ENCODE measurements around the gene EIF4E3.
A peak's percentile ranks its signal among the peaks of the same experiment; 100 is the strongest.

The EIF4E3 gene

DNA sequence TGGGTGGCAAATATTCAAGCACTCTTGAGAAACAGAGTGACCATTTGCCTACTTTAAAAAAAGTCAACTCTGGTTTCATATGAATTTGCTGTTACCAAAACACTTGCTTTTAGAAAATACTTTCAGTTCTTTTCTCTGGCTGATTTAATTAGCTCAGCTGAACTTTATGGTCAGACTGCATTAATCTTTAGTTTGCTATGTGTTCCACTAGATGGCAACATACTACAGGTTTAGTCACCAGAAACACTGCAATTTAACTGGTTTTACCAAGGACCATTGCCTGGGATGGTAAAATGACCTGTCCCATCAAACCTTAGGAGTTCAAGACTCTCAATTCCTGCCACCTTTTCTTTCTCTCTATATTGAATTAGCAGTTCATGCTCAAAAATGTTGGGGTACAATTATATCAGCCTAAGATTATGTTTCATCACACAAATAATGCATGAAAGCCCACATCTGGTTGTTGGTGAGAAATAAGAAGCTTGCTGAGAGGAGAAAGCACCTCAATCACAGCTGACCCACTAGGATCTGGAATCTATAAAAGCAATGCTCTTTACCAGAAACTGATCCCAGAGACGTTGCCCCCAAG lies 14.2 kb downstream of the EIF4E3 start:
- no peak for DNase-seq (ENCODE audit: extremely low read depth, insufficient read length)
- Histone ChIP-seq H3K36me3 (ENCODE audit: control insufficient read depth, insufficient read depth, low read length) (no peaks in the 10 kb centered on the region), H3K4me3 (replicated peaks; ENCODE audit: low read depth, low read length) (no peak overlapping the region), H3K27me3 (replicated peaks; ENCODE audit: control insufficient read depth, insufficient read depth, low read length) (no peaks in the 10 kb centered on the region; the same call in 1 of the 2 replicates)
- TF ChIP-seq, protein P1, sequence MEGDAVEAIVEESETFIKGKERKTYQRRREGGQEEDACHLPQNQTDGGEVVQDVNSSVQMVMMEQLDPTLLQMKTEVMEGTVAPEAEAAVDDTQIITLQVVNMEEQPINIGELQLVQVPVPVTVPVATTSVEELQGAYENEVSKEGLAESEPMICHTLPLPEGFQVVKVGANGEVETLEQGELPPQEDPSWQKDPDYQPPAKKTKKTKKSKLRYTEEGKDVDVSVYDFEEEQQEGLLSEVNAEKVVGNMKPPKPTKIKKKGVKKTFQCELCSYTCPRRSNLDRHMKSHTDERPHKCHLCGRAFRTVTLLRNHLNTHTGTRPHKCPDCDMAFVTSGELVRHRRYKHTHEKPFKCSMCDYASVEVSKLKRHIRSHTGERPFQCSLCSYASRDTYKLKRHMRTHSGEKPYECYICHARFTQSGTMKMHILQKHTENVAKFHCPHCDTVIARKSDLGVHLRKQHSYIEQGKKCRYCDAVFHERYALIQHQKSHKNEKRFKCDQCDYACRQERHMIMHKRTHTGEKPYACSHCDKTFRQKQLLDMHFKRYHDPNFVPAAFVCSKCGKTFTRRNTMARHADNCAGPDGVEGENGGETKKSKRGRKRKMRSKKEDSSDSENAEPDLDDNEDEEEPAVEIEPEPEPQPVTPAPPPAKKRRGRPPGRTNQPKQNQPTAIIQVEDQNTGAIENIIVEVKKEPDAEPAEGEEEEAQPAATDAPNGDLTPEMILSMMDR (IDR thresholded peaks at IDR 0.05; ENCODE audit: insufficient read depth, low read length, poor library complexity, severe bottlenecking) = peak; percentile 52

DNA sequence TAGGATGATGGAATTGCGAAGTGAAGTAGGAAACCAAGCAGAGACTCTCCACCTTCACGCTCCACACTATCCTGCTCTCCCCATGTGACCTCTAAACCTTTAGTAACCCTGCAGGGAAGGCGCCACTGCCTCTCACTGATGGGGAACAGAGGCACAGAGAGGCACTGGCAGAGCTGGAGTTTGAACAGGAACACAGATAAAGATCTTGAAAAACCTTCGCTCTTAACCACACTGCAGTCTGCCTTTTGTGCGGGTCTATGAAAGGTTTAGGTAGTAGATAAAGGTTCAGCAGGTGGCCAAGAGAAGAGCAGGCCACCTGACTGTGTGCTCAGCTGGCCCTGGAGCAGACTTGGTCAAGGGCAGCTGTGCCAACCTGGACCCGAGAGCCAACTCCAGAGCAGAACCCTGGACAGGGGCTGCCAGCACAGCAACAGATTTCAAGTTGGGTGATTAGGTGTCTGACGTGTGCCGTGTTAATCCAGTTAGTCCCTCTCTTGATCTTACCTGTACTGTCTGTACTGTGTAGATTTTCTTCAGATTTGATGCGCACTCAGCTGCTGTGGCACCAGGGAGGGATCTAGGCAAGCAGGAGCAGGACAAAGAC lies 15.2 kb downstream of the EIF4E3 start:
- TF ChIP-seq, protein P1 (IDR thresholded peaks at IDR 0.05; ENCODE audit: insufficient read depth, low read length, poor library complexity, severe bottlenecking) = no peak
- Histone ChIP-seq H3K27me3 (replicated peaks; ENCODE audit: control insufficient read depth, insufficient read depth, low read length) (no peaks in the 10 kb centered on the region; the same call in 1 of the 2 replicates), H3K4me3 (replicated peaks; ENCODE audit: low read depth, low read length) (no peak overlapping the region), H3K36me3 (ENCODE audit: control insufficient read depth, insufficient read depth, low read length) (no peaks in the 10 kb centered on the region)
- DNase-seq (ENCODE audit: extremely low read depth, insufficient read length) = no peak

DNA sequence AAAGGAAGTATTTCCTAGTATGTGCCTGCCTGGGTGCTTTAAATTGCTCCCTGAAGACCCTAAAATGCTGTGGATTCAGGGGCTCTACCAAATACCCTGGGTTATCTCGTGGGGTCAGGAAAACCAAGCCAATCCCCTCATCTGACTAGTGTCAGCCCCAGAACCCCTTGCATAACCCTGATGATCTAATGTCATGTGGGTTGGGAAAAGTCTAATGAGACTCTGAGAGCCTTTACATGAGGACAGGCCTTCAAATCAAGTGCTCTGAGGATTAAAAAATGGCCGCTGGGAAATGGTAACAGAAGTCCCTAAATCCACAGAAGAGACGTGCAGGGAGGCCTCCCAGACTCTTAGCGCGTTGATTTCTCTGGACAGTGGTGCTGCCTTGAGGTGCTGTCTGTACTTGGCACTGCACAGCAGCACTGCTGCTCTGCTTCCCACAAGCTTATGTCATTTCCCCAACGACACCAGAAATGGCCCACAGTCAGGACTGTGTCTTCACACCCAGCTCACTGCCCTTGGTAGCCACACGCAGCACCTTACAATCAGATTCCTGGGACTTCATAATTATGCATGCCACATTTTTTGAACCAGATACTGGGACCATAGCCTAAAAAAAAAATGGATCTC lies 16.6 kb downstream of the EIF4E3 start:
- Histone ChIP-seq H3K36me3 (ENCODE audit: control insufficient read depth, insufficient read depth, low read length) (no peaks in the 10 kb centered on the region), H3K27me3 (replicated peaks; ENCODE audit: control insufficient read depth, insufficient read depth, low read length) (no peaks in the 10 kb centered on the region; the same call in 1 of the 2 replicates), H3K4me3 (replicated peaks; ENCODE audit: low read depth, low read length) (no peak overlapping the region)
- DNase-seq (ENCODE audit: extremely low read depth, insufficient read length) = no peak
- TF ChIP-seq, protein P1 (IDR thresholded peaks at IDR 0.05; ENCODE audit: insufficient read depth, low read length, poor library complexity, severe bottlenecking) = no peak

DNA sequence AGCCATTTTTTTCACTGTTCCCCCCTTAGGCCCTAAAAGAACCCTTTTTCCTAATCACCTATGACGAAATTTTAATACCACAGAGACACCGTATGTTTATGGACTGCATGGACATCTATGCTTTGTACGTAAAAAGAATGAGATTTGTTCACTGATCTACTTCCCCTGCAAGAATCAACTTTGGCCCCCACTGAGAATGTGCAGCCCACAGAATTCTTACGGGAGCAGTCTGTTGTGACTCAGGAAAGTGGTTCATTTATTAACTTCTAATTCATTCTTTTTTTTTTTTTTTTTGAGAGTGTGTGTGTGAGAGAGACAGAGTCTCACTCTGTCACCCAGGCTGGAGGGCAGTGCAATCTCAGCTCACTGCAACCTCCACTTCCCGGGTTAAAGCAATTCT lies 17.6 kb downstream of the EIF4E3 start:
- Histone ChIP-seq H3K36me3 (ENCODE audit: control insufficient read depth, insufficient read depth, low read length) (no peaks in the 10 kb centered on the region), H3K4me3 (replicated peaks; ENCODE audit: low read depth, low read length) (no peak overlapping the region), H3K27me3 (replicated peaks; ENCODE audit: control insufficient read depth, insufficient read depth, low read length) (no peaks in the 10 kb centered on the region; the same call in 1 of the 2 replicates)
- TF ChIP-seq, protein P1 (IDR thresholded peaks at IDR 0.05; ENCODE audit: insufficient read depth, low read length, poor library complexity, severe bottlenecking) = no peak
- DNase-seq (ENCODE audit: extremely low read depth, insufficient read length) = no peak

DNA sequence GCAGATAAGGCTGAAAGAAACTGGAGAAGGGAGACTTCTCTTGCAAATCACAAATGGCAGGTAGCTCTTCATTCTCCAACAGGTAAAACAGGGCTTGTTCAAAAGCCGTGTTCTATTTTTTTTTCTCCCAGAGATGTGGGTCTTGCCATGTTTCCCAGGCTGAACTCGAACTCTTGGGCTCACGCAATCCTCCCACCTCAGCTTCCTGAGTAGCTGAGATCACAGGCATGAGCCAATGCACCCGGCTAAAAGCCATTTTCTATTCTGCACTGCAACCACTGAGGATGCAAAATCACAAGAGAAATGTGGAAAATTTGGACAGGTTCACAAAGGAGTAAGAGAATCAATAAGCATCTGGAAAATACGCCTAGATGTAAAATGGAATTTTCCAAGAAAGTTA lies 19.5 kb downstream of the EIF4E3 start:
- Histone ChIP-seq H3K27me3 (replicated peaks; ENCODE audit: control insufficient read depth, insufficient read depth, low read length) (no peaks in the 10 kb centered on the region; the same call in 1 of the 2 replicates), H3K36me3 (ENCODE audit: control insufficient read depth, insufficient read depth, low read length) (no peaks in the 10 kb centered on the region), H3K4me3 (replicated peaks; ENCODE audit: low read depth, low read length) (no peak overlapping the region)
- TF ChIP-seq, protein P1 (IDR thresholded peaks at IDR 0.05; ENCODE audit: insufficient read depth, low read length, poor library complexity, severe bottlenecking) = no peak
- DNase-seq (ENCODE audit: extremely low read depth, insufficient read length) = no peak

Measured in GM06990 (cell line).